GM21367 (cell line): ENCODE measurements around the gene HOXC10.

Experiments
- ATAC-seq: cut with Tn5 transposase; IDR thresholded peaks from one replicate; pipeline ENCODE4 v1.9.1; 2021; ENCODE audit not compliant: unreplicated experiment

HOXC10 gene

DNA sequence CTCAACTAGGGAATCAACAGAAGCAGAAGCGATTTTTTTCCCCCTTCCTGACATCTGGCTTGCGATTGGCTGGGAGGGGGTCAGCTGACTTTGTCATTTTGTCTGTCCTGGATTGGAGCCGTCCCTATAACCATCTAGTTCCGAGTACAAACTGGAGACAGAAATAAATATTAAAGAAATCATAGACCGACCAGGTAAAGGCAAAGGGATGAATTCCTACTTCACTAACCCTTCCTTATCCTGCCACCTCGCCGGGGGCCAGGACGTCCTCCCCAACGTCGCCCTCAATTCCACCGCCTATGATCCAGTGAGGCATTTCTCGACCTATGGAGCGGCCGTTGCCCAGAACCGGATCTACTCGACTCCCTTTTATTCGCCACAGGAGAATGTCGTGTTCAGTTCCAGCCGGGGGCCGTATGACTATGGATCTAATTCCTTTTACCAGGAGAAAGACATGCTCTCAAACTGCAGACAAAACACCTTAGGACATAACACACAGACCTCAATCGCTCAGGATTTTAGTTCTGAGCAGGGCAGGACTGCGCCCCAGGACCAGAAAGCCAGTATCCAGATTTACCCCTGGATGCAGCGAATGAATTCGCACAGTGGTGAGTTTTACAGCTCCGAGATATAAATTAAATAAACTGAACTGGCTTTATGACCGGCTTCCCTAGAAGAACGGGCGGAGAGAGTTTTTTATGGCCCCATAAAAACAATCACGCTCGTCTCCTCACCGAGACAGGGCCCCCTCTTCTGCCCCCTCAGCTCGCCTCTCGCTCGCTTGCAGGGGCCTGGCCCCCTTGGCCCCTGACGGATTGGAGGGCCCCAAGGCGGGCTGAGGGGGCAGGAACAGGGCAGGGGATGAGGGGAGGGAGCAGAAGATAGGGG, 43.6 kb downstream of the HOXC10 start, which contains the start of gene HOXC6:
Gene HOXC6, plus strand, starts transcription at position 127 of the 888 bp plus-strand sequence. Its CDS starts 82 bp downstream, at position 209.
- no peak for ATAC-seq

DNA sequence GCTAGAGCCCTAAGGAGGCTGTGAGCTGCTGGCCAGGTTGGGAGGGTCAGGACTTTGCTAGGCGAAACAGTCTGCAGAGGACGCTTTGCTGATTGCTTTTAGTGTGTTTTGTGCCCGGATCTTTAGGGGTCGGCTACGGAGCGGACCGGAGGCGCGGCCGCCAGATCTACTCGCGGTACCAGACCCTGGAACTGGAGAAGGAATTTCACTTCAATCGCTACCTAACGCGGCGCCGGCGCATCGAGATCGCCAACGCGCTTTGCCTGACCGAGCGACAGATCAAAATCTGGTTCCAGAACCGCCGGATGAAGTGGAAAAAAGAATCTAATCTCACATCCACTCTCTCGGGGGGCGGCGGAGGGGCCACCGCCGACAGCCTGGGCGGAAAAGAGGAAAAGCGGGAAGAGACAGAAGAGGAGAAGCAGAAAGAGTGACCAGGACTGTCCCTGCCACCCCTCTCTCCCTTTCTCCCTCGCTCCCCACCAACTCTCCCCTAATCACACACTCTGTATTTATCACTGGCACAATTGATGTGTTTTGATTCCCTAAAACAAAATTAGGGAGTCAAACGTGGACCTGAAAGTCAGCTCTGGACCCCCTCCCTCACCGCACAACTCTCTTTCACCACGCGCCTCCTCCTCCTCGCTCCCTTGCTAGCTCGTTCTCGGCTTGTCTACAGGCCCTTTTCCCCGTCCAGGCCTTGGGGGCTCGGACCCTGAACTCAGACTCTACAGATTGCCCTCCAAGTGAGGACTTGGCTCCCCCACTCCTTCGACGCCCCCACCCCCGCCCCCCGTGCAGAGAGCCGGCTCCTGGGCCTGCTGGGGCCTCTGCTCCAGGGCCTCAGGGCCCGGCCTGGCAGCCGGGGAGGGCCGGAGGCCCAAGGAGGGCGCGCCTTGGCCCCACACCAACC, 44.8 kb downstream of the HOXC10 start:
- ATAC-seq: no peak

- no peak for ATAC-seq
Measured at GRCh38 chr12:54030442-54030801, 45.5 kb downstream of the HOXC10 start.

- ATAC-seq: no peak
Measured at GRCh38 chr12:54030889-54031471, 46.0 kb downstream of the HOXC10 start.

DNA sequence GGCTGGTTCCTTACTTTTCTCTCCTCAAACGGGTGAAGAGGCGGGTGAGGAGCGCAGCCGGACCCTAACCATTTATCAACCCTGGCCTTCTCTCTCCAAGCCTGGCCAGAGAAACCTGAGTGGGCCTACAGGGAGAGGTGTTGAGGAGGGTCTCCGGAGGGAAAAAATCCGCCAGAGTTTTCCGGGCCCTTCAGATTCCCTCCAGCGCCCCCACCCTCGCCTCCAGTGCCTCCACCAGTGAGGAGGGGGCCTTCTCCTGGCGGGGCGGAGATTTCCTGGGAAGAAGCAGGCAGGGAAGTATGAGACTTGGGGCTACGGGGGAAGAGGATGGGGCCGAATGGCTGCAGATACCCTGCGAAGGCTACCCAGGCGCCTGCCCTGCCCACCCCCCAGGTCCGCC, 46.5 kb downstream of the HOXC10 start:
- no peak for ATAC-seq

DNA sequence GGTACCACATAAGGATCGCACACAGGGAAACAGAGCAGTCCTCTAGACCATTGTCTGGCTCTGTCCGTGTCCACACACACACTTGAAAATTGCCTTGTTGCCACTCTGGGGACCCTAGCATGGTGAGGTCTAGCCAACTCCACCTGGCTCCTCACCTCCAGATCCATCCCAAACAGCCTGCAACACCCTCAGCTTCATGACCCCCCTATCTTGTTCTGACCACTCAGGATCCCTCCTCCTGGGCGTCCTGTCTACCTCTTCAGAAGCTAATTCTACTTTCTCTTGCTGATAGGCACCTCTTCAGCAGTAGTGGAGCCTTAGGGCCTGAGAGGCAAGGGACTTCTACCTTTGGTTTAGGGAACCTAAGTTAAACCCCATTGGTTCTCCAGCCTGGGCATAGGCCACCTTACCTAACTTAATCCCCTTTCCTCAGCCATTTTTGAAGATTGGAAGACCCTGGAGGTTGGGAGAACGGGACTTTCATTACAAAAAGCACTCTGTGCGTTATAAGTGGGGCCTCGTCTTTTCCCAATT, 47.2 kb downstream of the HOXC10 start:
- ATAC-seq: no peak

DNA sequence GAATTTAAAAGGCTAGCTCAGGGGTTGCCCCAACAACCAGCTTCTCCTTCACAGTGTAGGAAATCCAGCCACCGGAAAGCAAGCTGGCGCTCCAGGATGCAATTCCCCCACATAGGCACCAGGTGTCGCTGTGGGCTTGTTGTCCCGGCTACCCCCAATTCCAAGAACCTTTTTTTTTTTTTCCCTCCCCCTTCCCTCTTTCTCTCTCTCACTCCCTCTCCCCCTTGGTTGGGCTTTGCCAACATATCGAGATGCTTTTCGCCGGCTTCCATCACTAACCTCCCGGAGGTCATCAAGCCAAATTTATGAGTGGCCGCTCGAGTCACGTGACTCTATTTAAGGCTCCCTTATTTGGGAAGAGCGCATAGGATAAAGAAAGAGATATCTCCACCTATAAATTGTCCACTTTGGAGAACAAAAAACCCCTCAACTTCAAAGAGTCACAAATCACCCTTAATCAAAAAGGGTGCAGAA, 47.7 kb downstream of the HOXC10 start, which contains the start of gene HOXC5:
Gene HOXC5, plus strand, starts transcription at position 424 of the 474 bp plus-strand sequence. CDS start 73 bp downstream, outside the sequence.
- no peak for ATAC-seq

DNA sequence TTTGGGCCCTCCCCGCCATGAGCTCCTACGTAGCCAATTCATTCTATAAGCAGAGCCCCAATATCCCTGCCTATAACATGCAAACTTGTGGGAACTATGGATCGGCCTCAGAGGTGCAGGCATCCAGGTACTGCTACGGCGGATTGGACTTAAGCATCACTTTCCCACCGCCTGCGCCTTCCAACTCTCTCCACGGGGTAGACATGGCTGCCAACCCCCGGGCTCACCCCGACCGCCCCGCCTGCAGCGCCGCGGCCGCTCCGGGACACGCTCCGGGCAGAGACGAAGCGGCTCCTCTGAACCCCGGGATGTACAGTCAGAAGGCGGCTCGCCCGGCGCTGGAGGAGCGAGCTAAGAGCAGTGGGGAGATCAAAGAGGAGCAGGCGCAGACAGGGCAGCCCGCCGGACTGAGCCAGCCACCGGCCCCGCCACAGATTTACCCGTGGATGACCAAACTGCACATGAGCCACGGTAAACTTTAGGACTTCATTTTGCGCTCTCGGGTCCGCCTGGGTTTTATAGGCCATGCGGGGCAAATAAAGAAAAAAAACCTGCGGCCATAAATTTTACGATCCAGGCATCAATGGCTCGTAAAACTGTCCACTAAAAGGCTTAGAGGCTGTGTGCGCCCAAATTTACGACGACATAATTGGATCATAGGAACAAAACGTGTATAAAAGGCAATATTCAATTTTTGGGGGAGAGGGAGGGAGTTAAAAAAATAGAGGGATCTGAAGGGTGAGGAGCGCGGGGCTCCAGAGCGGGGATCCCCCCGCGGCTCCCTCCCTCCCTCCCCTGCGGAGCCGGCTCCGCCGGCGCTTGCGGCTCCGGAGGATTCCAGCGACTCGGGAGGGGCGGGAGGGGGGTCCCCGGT, 48.4 kb downstream of the HOXC10 start:
- no peak for ATAC-seq

GRCh38 chr12:54033980-54034784, 49.2 kb downstream of the HOXC10 start:
- no peak for ATAC-seq

GRCh38 chr12:54034785-54035310, 49.9 kb downstream of the HOXC10 start:
- no peak for ATAC-seq

DNA sequence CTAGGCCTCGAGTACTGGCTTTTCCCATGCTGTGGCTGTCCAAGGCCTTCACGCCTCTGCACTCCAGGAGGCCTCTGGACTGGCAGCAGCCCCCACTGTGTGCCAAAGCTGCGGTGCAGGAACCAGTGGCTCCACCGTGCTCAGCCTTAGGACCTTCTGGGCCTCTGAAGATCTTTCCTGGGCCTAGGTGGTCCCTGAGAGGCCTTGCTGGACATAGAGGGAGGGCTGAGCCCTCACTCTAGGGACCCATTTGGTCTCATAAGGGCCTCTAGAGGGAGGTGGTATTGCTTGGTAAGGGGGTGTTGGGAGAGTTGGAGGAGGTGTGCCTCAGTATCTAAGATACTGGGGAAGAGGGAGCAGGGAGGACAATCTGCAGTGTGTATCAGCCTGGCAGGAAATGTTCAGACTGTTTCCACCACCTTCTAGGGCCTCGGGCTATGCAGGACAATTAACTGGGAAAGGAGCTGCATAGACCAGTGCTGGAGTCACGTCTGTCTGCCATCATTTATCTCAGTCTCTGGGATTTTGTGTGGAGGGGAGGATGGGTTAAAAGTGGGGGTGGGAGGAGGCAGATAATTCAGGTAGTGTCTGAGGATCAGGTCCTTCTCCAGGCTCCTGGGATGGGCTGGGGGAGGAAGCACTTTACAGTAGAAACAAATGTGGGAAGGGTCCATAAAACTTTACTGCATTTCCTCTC, 50.8 kb downstream of the HOXC10 start:
- no peak for ATAC-seq

- no peak for ATAC-seq
Measured at GRCh38 chr12:54036620-54037359, 51.8 kb downstream of the HOXC10 start.

DNA sequence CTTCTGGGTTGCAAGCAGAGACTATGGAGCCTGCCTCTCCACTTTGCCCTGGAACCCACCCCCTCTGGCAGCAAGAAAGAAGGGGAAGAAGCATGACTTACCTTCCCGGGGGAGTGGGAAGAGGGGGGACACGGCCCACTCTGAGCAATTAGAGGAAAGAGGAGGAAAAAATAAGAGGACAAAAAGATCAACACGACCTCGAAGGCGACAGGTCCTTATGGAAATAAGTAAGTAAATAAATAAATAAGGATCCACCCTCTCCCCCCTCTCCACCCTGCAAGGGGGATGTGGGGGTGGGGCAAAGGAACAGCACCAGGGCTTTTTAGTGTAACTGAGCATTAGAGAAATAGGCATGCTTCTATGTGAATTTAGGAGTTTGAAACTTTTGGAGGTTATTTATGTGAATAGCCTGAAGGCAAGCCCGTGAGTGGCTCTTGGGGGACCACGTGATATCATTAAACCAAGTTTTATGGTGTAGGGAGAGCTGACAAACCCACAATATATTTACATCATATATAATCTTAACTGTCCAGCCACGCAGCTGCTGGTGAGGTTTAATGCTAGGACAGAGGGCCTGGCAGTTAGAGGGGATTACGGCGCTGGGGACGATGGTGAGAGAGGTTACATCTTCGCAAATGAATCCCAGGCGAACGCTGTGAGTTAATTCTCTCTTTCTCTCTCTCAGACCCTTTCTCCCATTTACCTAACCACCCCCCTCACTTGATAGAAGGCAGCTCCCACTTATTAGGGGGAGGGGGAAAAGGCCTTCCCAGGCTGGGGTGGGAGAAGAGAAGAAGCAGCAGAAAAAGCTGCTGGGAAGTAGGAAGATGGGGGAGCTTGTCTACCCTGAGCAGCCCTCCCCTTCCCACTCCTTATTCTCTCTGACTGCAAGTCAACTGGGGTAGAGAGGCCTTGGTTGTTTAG, 52.7 kb downstream of the HOXC10 start:
- no peak for ATAC-seq

- no peak for ATAC-seq
Measured at GRCh38 chr12:54038284-54038870, 53.4 kb downstream of the HOXC10 start.

DNA sequence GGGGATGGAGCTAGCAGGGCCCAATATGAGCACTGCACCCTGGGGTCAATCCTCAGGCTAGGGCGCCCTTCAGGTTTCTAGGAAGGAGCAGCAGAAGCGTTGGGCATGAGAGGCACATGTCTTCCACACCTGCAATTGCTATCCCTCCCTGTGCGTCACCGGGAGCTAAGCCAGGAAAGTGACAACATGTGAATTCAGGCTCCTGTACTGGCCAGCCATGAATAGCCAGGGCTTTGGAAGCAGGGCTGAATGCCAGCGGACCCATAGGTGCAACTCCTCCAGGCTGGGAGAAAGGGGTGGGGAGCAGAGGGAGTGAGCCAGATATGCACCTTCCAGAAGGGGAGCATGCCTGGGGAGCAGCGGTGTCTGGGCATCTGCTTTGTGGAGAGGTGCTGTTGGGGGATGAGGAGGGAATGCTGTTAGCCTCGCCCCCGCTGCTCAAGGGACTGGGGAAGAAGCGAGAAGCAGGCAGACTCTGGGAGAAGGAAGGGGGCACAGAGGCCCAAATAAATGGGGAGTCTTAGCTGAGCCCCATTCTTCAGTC, 54.0 kb downstream of the HOXC10 start:
- ATAC-seq: no peak
